ENCODE measurements around the gene QSOX1.

DNA sequence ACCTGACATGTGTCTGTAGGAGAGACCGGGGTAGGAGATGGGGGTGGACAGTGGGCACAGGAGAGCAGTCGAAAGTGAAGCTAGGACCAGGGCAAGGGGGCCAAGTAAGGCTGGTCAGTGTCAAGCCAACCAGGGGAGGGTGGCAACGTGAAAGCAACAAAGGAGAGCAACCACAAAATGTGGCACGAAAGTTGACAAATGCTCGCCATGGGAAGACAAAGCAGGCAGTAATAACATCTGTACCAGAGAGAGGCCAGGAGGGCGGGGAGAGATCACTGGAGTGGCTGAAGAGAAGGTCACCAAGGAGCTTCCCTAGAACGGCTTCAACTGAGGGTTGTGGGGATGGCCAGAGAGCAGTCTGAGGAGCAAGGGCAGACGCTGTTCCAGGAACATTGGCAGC lies 17.0 kb downstream of the QSOX1 start:
- TF ChIP-seq POLR2A (IDR thresholded peaks at IDR 0.05) (no peak), EP300 (IDR thresholded peaks at IDR 0.05) (no peak)
- TF ChIP-seq, protein P1, sequence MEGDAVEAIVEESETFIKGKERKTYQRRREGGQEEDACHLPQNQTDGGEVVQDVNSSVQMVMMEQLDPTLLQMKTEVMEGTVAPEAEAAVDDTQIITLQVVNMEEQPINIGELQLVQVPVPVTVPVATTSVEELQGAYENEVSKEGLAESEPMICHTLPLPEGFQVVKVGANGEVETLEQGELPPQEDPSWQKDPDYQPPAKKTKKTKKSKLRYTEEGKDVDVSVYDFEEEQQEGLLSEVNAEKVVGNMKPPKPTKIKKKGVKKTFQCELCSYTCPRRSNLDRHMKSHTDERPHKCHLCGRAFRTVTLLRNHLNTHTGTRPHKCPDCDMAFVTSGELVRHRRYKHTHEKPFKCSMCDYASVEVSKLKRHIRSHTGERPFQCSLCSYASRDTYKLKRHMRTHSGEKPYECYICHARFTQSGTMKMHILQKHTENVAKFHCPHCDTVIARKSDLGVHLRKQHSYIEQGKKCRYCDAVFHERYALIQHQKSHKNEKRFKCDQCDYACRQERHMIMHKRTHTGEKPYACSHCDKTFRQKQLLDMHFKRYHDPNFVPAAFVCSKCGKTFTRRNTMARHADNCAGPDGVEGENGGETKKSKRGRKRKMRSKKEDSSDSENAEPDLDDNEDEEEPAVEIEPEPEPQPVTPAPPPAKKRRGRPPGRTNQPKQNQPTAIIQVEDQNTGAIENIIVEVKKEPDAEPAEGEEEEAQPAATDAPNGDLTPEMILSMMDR (IDR thresholded peaks at IDR 0.05): no peak

Measured in stomach (tissue), 4 donors.